Ishikawa (cell line): ENCODE measurements around the gene SLC25A45.
A peak's percentile ranks its signal among the peaks of the same experiment; 100 is the strongest.

Source experiments
- CEBPB ChIP-seq: IDR thresholded peaks from 2 replicates; pipeline ENCODE4 v1.6.1; 2012
- CREB1 ChIP-seq: IDR thresholded peaks from 2 replicates; pipeline ENCODE4 v1.6.1; 2012; ENCODE audit warnings: low read depth
- EGR1 ChIP-seq: IDR thresholded peaks from 2 replicates; pipeline ENCODE4 v1.6.1; 2012
- EP300 ChIP-seq: IDR thresholded peaks from 2 replicates; pipeline ENCODE4 v1.6.1; 2012; ENCODE audit warnings: borderline replicate concordance
- FOXM1 ChIP-seq: IDR thresholded peaks from 2 replicates; pipeline ENCODE4 v1.6.1; 2012; ENCODE audit warnings: low read depth, borderline replicate concordance
- MAX ChIP-seq: IDR thresholded peaks from 2 replicates; pipeline ENCODE4 v1.6.1; 2012
- NFIC ChIP-seq: IDR thresholded peaks from 2 replicates; pipeline ENCODE4 v1.6.1; 2012
- RAD21 ChIP-seq: IDR thresholded peaks from 2 replicates; pipeline ENCODE4 v1.6.1; 2012; ENCODE audit warnings: low read depth
- REST ChIP-seq: IDR thresholded peaks from 2 replicates; pipeline ENCODE4 v1.6.1; 2012; ENCODE audit warnings: low read depth, mild to moderate bottlenecking
- TAF1 ChIP-seq: IDR thresholded peaks from 2 replicates; pipeline ENCODE4 v1.6.1; 2012; ENCODE audit warnings: low read depth, mild to moderate bottlenecking
- TCF12 ChIP-seq: IDR thresholded peaks from 2 replicates; pipeline ENCODE4 v1.6.1; 2012; ENCODE audit warnings: low read depth
- TEAD4 ChIP-seq: IDR thresholded peaks from 2 replicates; pipeline ENCODE4 v1.6.1; 2012
- USF1 ChIP-seq: IDR thresholded peaks from 2 replicates; pipeline ENCODE4 v1.6.1; 2012
- YY1 ChIP-seq: IDR thresholded peaks from 2 replicates; pipeline ENCODE4 v1.6.1; 2012; ENCODE audit warnings: low read depth
- ZBTB7A ChIP-seq: IDR thresholded peaks from 2 replicates; pipeline ENCODE4 v1.6.1; 2012; ENCODE audit warnings: low read depth

SLC25A45 gene

GRCh38 chr11:65416341-65416824 is 33.9 kb upstream of the SLC25A45 start:
- TF ChIP-seq TEAD4 (peak; percentile 10; the same call in 1 of the 2 replicates), ZBTB7A (no peak; the same call in 1 of the 2 replicates), TCF12 (no peak), REST (no peak), EGR1 (peak; percentile 83), YY1 (0 out of 2 replicates have a peak, but pooled peaks have one; percentile 21), EP300 (no peak), MAX (peak; percentile 37; the same call in 1 of the 2 replicates), FOXM1 (no peak), RAD21 (peak; percentile 94)

- TF ChIP-seq ZBTB7A (no peak), YY1 (no peak), TEAD4 (no peak), CEBPB (no peak), EGR1 (no peak), CREB1 (no peak), USF1 (no peak), MAX (no peak), NFIC (no peak), REST (no peak), FOXM1 (no peak), RAD21 (no peak), EP300 (no peak), TAF1 (no peak), TCF12 (no peak)
These were observed 33.3 kb upstream of the SLC25A45 start for GRCh38 chr11:65415499-65416340.

GRCh38 chr11:65414776-65415498 is 32.5 kb upstream of the SLC25A45 start:
- TF ChIP-seq FOXM1 (no peak), ZBTB7A (no peak), TEAD4 (no peak), TCF12 (no peak), MAX (no peak), YY1 (no peak), RAD21 (no peak), USF1 (no peak), CEBPB (no peak), REST (no peak), EGR1 (no peak), NFIC (no peak), EP300 (no peak), TAF1 (no peak), CREB1 (no peak)
